ENCODE data around the gene DAB2IP.
A peak's percentile ranks its signal among the peaks of the same experiment; 100 is the strongest.

The DAB2IP gene

GRCh38 chr9:121706149-121706750 is 54.8 kb downstream of the DAB2IP start:
- no peak for TF ChIP-seq CTCF (IDR thresholded peaks at IDR 0.05; ENCODE audit: control insufficient read depth, extremely low read depth, insufficient read depth)
- H3K4me3 ChIP-seq (ENCODE audit: low read depth, low read length): no peak overlapping the region
- DNase-seq (ENCODE audit: low read depth): no peak

- DNase-seq (ENCODE audit: low read depth): no peak
- TF ChIP-seq CTCF (IDR thresholded peaks at IDR 0.05; ENCODE audit: control insufficient read depth, extremely low read depth, insufficient read depth): no peak
- no peak overlapping the region for H3K4me3 ChIP-seq (ENCODE audit: low read depth, low read length)
These were observed 56.3 kb downstream of the DAB2IP start for GRCh38 chr9:121707477-121708424.

- H3K4me3 ChIP-seq (ENCODE audit: low read depth, low read length): no peak overlapping the region
- no peak for TF ChIP-seq CTCF (IDR thresholded peaks at IDR 0.05; ENCODE audit: control insufficient read depth, extremely low read depth, insufficient read depth)
- DNase-seq (ENCODE audit: low read depth): no peak
These were observed 57.5 kb downstream of the DAB2IP start for GRCh38 chr9:121708768-121709488.

- no peak for TF ChIP-seq CTCF (IDR thresholded peaks at IDR 0.05; ENCODE audit: control insufficient read depth, extremely low read depth, insufficient read depth)
- no peak overlapping the region for H3K4me3 ChIP-seq (ENCODE audit: low read depth, low read length)
- peak; percentile 21 for DNase-seq (ENCODE audit: low read depth)
These were observed 58.4 kb downstream of the DAB2IP start for GRCh38 chr9:121709798-121710197.

- TF ChIP-seq CTCF (IDR thresholded peaks at IDR 0.05; ENCODE audit: control insufficient read depth, extremely low read depth, insufficient read depth): no peak
- DNase-seq (ENCODE audit: low read depth): no peak
- H3K4me3 ChIP-seq (ENCODE audit: low read depth, low read length): no peak overlapping the region
These were observed 59.8 kb downstream of the DAB2IP start for GRCh38 chr9:121711281-121711680.

- DNase-seq (ENCODE audit: low read depth): no peak
- no peak overlapping the region for H3K4me3 ChIP-seq (ENCODE audit: low read depth, low read length)
- no peak for TF ChIP-seq CTCF (IDR thresholded peaks at IDR 0.05; ENCODE audit: control insufficient read depth, extremely low read depth, insufficient read depth)
These were observed 60.4 kb downstream of the DAB2IP start for GRCh38 chr9:121711797-121712196.
